Activated CD8-positive, alpha-beta T cell treated with anti-CD3 and anti-CD28 coated beads, Interleukin-2, amount 10 ng/mL, durations not matched to agents 7 days and 5 days (primary cell): ENCODE data around the gene GRIN2A. TPM values are rescaled to one million over a fixed set of nuclear protein-coding genes. Genes with fewer than 3 reads are reported as not detected.

ENCODE experiments used
- ATAC-seq: fragments of 150-1000 bp; cut with Tn5 transposase; one replicate; pipeline ENCODE4 v1.10.0; 2021; ENCODE audit warnings: moderate library complexity
- CTCF ChIA-PET: fragments of 350-600 bp; sonication (Branson Sonifier 250); formaldehyde crosslinking; loops from one replicate; lab custom pipeline; 2021; ENCODE audit warnings: antibody characterized with exemption; lab: Charles Lee
- POLR2A ChIA-PET: fragments of 350-600 bp; sonication (Branson Sonifier 250); formaldehyde crosslinking; loops from one replicate; lab custom pipeline; 2021; ENCODE audit warnings: antibody characterized with exemption; lab: Charles Lee
- DNase-seq: peaks from one replicate; pipeline ENCODE4 v3.0.0-alpha.2; 2020
- H3K27ac Mint-ChIP-seq: one replicate; pipeline ENCODE4 v1.8.0; 2021; ENCODE audit warnings: mild to moderate bottlenecking, mixed read lengths
- H3K27me3 Mint-ChIP-seq: one replicate; pipeline ENCODE4 v1.8.0; 2021; ENCODE audit warnings: low read depth, mixed read lengths
- H3K36me3 Mint-ChIP-seq: one replicate; pipeline ENCODE4 v1.8.0; 2021; ENCODE audit warnings: low read depth, mixed read lengths
- H3K4me1 Mint-ChIP-seq: one replicate; pipeline ENCODE4 v1.8.0; 2021; ENCODE audit warnings: low read depth, mixed read lengths
- H3K4me3 Mint-ChIP-seq: one replicate; pipeline ENCODE4 v1.8.0; 2021; ENCODE audit warnings: mild to moderate bottlenecking, mixed read lengths
- H3K9me3 Mint-ChIP-seq: one replicate; pipeline ENCODE4 v1.8.0; 2022; ENCODE audit warnings: mixed read lengths; ENCODE audit not compliant: insufficient read depth
- total RNA-seq, 2 experiments: library from RNA; stranded (reverse); gene quantifications; one replicate each; pipeline ENCODE4 v1.2.3, GENCODE V29; 2021

GRIN2A gene
- total RNA-seq, 2 experiments from 2014 or later, result not detected

DNA sequence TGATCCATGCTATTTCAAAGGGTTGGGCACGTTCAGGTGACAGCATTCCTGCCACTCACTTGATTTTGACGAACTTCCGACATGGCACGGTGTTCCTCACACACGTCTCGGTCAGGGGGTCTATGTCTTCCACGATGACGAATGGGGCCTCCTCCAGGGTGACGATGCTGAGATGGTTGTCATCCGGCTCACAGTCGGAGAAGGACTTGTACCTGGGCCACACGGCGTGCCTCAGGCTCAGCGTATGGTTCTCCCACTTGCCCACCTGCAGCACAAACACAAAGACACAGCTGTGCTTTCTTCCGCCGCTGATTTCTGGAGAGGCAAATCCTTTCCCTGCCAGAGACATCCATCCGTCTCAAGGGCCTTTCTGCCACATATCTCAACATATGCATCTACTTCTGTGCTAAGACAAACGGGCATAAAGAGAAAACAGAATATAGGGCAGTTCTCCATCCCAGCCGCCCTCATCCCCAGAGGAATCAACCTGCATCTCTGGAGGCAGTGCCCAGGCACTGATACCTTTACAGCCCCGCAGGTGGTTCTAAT lies 332.5 kb downstream of the GRIN2A start:
- Mint-ChIP-seq H3K9me3 (no peaks in the 10 kb centered on the region), H3K27me3 (no peaks in the 10 kb centered on the region), H3K4me3 (no peak overlapping the region), H3K27ac (no peak overlapping the region), H3K36me3 (no peaks in the 10 kb centered on the region), H3K4me1 (no peaks in the 10 kb centered on the region)
- no peak for ATAC-seq
- ChIA-PET CTCF (no interaction called here), POLR2A (no interaction called here)
- no peak for DNase-seq

- DNase-seq (no peak), ATAC-seq (no peak)
- H3K9me3 Mint-ChIP-seq, result no peaks in the 10 kb centered on the region
- ChIA-PET CTCF (no interaction called here), POLR2A (no interaction called here)
- H3K36me3 Mint-ChIP-seq, result no peaks in the 10 kb centered on the region
- no peaks in the 10 kb centered on the region for H3K27me3 Mint-ChIP-seq
- H3K27ac Mint-ChIP-seq, result no peak overlapping the region
- H3K4me3 Mint-ChIP-seq, result no peak overlapping the region
- no peaks in the 10 kb centered on the region for H3K4me1 Mint-ChIP-seq
Observed at GRCh38 chr16:9847146-9847545, 335.1 kb downstream of the GRIN2A start.

DNA sequence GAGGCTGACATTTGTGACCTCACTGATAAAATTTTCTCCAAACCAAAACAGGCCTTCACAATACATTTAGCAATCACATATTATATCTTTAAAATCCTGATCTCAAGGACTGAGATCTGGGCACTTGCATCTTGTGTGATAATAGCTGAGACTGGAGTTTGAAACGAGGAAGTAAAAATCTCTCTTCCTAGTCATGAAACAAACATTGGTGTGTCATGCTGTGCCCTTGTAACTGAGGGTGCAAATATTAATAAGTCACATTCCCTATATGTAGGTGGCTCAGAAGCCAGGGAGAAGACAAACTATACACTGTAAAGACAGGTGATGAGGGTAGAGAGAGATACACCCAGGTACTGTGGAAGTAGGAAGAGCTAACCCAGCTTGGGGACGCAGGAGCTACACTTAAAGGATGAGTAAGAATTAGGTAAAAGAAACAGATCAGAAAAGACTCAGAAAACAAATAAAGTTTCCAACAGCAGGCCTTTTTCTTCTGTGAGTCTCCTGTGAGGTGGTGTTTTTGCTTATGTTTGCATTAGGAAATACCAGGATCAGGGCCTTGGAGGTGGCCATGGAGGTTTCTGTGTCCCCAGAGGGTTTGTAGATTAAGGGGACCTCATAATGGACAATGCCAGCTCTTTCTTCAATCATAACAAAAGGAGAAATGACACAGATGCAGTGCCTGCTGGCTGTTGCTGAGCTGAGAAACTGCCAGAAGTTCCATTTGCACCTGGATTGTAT lies 335.7 kb downstream of the GRIN2A start:
- DNase-seq (no peak), ATAC-seq (no peak)
- no peak overlapping the region for H3K27ac Mint-ChIP-seq
- H3K27me3 Mint-ChIP-seq, result no peaks in the 10 kb centered on the region
- H3K9me3 Mint-ChIP-seq, result no peaks in the 10 kb centered on the region
- CTCF ChIA-PET, result no interaction called here
- POLR2A ChIA-PET, result no interaction called here
- H3K4me3 Mint-ChIP-seq, result no peak overlapping the region
- no peaks in the 10 kb centered on the region for H3K4me1 Mint-ChIP-seq
- H3K36me3 Mint-ChIP-seq, result no peaks in the 10 kb centered on the region

GRCh38 chr16:9845661-9846361 lies 336.4 kb downstream of the GRIN2A start:
- no peaks in the 10 kb centered on the region for H3K4me1 Mint-ChIP-seq
- H3K4me3 Mint-ChIP-seq, result no peak overlapping the region
- POLR2A ChIA-PET, result no interaction called here
- CTCF ChIA-PET, result no interaction called here
- ATAC-seq (no peak), DNase-seq (no peak)
- no peak overlapping the region for H3K27ac Mint-ChIP-seq
- no peaks in the 10 kb centered on the region for H3K27me3 Mint-ChIP-seq
- H3K9me3 Mint-ChIP-seq, result no peaks in the 10 kb centered on the region
- no peaks in the 10 kb centered on the region for H3K36me3 Mint-ChIP-seq

- DNase-seq (no peak), ATAC-seq (no peak)
- Mint-ChIP-seq H3K27me3 (no peaks in the 10 kb centered on the region), H3K4me1 (no peaks in the 10 kb centered on the region), H3K9me3 (no peaks in the 10 kb centered on the region), H3K36me3 (no peaks in the 10 kb centered on the region), H3K27ac (no peak overlapping the region), H3K4me3 (no peak overlapping the region)
- POLR2A ChIA-PET, result no interaction called here
- CTCF ChIA-PET, result no interaction called here
Observed at GRCh38 chr16:9844361-9844760, 337.9 kb downstream of the GRIN2A start.

DNA sequence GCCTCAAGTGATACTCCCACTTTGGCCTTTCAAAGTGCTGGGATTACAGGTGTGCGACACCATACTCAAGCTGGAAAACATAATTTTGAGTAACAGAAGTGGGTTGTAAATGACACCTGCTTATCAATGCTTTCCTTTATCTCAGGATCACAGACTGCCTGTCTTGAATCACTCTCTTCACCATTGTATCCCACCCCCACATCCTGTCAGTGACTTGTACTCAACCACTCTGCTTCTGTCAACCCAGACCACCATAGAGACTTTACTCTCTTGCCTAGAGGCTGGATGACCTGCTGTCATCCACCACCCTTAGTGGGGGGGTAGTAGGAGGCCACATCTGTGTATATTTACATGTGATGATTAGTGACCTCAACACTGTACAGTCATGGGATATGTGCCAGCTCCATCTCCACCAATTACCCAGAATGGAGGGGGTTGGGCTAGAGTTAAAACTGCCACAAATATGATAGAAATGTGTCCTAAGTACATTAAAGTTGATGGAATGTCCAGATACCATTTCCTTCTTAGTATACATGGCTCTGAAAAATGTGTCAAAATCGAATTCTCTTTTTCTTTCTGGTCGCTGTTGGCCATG lies 338.7 kb downstream of the GRIN2A start:
- Mint-ChIP-seq H3K9me3 (no peaks in the 10 kb centered on the region), H3K27me3 (no peaks in the 10 kb centered on the region), H3K4me1 (no peaks in the 10 kb centered on the region), H3K4me3 (no peak overlapping the region), H3K27ac (no peak overlapping the region), H3K36me3 (no peaks in the 10 kb centered on the region)
- no peak for DNase-seq
- POLR2A ChIA-PET, result interaction anchor here (0.7 kb wide), 1 partner anchor 25 kb away, joined by 3 read pairs; no protein-coding TSS in a partner anchor
- CTCF ChIA-PET, result no interaction called here
- ATAC-seq, result no peak

DNA sequence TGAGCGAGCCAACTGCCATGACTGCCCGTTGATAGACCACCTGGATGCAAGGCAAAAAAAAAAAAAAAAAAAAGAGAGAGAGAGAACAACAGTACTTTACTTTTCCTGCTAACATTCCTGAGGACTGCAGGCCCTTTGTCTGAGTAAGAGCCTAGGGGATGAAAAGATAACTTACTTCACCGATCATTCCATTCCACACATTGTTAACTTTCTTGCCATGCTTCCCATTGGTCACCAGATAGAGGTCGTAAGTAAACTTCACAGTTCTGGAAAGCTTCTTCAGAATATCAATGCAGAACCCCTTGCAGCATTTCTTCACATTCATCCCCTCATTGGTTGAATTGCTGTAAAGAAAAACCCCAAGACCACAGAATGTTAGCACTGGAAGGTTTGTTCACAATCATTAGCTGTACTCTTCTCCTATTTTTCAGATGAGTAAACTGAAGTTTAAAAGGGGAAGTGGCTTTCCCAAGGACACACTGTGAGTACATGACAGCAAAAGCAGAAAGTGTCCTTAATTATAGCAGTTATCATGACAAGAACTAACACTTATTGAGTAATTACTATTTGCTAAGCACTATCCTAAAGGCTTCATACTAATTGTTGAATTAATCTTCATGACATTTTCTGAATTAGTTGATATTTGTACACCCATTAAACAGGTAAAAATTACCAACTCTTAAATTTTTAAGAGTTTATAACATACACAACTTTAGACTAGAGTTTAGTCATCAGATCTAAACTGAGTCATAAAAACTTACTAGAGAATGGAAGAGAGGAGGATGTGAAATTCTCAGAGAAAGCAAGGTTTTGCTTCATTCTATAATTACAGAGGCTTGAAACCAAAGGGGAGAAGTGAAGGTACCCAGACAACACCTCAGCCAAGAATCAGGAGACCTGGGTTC lies 341.2 kb downstream of the GRIN2A start:
- CTCF ChIA-PET, result no interaction called here
- H3K27me3 Mint-ChIP-seq, result no peaks in the 10 kb centered on the region
- no peak overlapping the region for H3K27ac Mint-ChIP-seq
- ATAC-seq (no peak), DNase-seq (no peak)
- H3K9me3 Mint-ChIP-seq, result peaks cover 4% of the 10 kb centered on the region
- H3K36me3 Mint-ChIP-seq, result no peaks in the 10 kb centered on the region
- POLR2A ChIA-PET, result no interaction called here
- no peak overlapping the region for H3K4me3 Mint-ChIP-seq
- no peaks in the 10 kb centered on the region for H3K4me1 Mint-ChIP-seq

DNA sequence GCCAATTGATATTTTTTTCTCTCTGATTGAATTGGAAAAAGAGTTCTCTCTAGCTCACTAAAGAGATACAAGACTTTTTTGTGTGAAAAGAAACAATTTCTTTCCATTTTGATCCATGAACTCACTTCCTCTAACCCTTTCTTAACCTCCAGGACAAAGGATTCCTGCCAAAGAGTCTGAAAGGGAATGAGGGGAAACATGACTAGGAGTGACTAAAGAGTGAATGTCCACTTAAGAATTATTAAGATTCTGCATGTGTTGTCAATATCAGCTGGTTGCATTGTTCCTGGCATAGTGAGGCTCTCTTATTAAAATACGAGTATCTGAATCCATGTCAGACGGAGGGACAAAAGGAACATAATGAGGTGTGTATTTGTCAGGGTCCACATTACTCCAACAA lies 344.7 kb downstream of the GRIN2A start:
- POLR2A ChIA-PET, result no interaction called here
- no peaks in the 10 kb centered on the region for H3K27me3 Mint-ChIP-seq
- CTCF ChIA-PET, result no interaction called here

GRCh38 chr16:9836118-9836736 lies 346.0 kb downstream of the GRIN2A start:
- H3K36me3 Mint-ChIP-seq, result no peaks in the 10 kb centered on the region
- POLR2A ChIA-PET, result no interaction called here
- ATAC-seq (no peak), DNase-seq (peak; percentile 21)
- no peak overlapping the region for H3K4me3 Mint-ChIP-seq
- no peaks in the 10 kb centered on the region for H3K4me1 Mint-ChIP-seq
- H3K27ac Mint-ChIP-seq, result no peak overlapping the region
- H3K9me3 Mint-ChIP-seq, result peaks cover 4% of the 10 kb centered on the region
- H3K27me3 Mint-ChIP-seq, result no peaks in the 10 kb centered on the region
- CTCF ChIA-PET, result no interaction called here

More for the DNA sequence above, 344.7 kb downstream of the GRIN2A start:
- Mint-ChIP-seq H3K4me3 (no peak overlapping the region), H3K4me1 (no peaks in the 10 kb centered on the region), H3K36me3 (no peaks in the 10 kb centered on the region), H3K9me3 (peaks cover 4% of the 10 kb centered on the region), H3K27ac (no peak overlapping the region)
- no peak for ATAC-seq
- no peak for DNase-seq

DNA sequence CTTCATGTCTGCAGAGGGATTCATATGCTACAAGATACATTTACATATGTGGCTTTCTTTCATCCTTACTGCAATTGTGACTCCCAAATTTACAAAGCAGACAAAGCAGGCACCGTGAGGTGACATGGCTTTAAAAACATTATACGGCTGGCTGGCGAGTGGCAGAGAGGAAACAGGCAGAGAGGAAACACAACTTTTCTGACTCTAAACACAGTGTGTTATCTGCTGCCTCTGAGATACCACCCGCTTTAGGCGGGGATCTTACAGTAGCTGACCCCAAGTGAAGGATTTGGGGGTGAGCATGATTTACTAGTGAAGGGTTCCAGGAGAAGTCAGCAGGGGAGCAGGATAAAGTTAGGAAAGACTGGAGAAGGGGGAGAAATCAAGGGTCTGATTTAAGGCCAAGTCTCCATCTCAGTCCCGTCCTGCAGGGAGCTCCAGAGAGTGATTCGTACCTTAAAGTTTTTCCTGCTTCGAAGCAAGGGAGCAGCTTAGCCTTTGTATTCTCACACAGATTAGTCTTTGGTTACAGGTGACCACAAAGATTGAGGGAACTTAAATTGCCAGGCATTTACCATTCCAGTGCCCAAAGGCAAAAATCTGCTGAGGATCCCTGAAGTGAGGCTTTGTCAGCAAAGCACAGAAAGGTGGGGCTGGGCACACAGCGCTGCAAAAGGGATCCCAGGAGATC lies 355.0 kb downstream of the GRIN2A start:
- no peaks in the 10 kb centered on the region for H3K9me3 Mint-ChIP-seq

DNA sequence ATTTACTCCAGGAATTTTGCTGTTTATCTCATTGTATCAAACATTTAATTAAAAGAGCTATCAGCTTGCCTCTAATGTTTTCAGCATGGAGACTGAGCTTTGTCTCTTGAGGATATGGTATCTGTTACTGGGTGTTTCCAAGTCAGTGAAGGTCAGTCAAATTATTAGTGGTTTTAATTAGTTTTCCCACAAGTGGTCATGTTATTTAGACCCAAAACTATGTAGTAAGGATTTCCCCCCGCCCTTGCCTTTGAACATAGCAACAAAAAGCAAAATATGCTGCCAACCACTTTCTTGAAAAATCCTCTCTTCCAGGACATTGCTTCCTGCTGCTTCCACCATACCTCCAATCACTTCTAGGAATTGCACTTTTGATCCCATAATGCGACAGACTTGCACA lies 355.6 kb downstream of the GRIN2A start:
- Mint-ChIP-seq H3K4me3 (no peak overlapping the region), H3K4me1 (no peaks in the 10 kb centered on the region), H3K36me3 (no peaks in the 10 kb centered on the region), H3K27me3 (no peaks in the 10 kb centered on the region), H3K27ac (no peak overlapping the region), H3K9me3 (no peaks in the 10 kb centered on the region)
- CTCF ChIA-PET, result no interaction called here
- POLR2A ChIA-PET, result no interaction called here
- no peak for ATAC-seq
- no peak for DNase-seq

More for the DNA sequence above, 355.0 kb downstream of the GRIN2A start:
- H3K36me3 Mint-ChIP-seq, result no peaks in the 10 kb centered on the region
- no peaks in the 10 kb centered on the region for H3K27me3 Mint-ChIP-seq
- H3K4me1 Mint-ChIP-seq, result no peaks in the 10 kb centered on the region
- ChIA-PET CTCF (no interaction called here), POLR2A (interaction anchor here (0.6 kb wide), 1 partner anchor 1300 kb away, joined by 3 read pairs; no protein-coding TSS in a partner anchor)
- no peak for DNase-seq
- ATAC-seq, result no peak
- no peak overlapping the region for H3K4me3 Mint-ChIP-seq
- no peak overlapping the region for H3K27ac Mint-ChIP-seq
